ENCODE measurements around the gene ATOSB.

The ATOSB gene

GRCh38 chr9:35079041-35079425, 36.6 kb downstream of the ATOSB start:
- TF ChIP-seq PPARA (CRISPR knock-in tag; IDR thresholded peaks at IDR 0.05; ENCODE audit: borderline replicate concordance) (no peak), TOX (CRISPR knock-in tag; IDR thresholded peaks at IDR 0.05; ENCODE audit: borderline replicate concordance) (no peak), BACH2 (CRISPR knock-in tag; IDR thresholded peaks at IDR 0.05; ENCODE audit: borderline replicate concordance) (no peak), OSR1 (CRISPR knock-in tag; IDR thresholded peaks at IDR 0.05) (no peak), POU6F1 (CRISPR knock-in tag; IDR thresholded peaks at IDR 0.05; ENCODE audit: borderline replicate concordance, low read depth) (no peak), ZNF565 (CRISPR knock-in tag; conservative IDR thresholded peaks at IDR 0.05; ENCODE audit: low read depth) (no peak), RARB (CRISPR knock-in tag; IDR thresholded peaks at IDR 0.05) (no peak), ZFP30 (CRISPR knock-in tag; IDR thresholded peaks at IDR 0.05) (no peak), ZNF8 (CRISPR knock-in tag; IDR thresholded peaks at IDR 0.05) (no peak)
- TF ChIP-seq, protein P1, sequence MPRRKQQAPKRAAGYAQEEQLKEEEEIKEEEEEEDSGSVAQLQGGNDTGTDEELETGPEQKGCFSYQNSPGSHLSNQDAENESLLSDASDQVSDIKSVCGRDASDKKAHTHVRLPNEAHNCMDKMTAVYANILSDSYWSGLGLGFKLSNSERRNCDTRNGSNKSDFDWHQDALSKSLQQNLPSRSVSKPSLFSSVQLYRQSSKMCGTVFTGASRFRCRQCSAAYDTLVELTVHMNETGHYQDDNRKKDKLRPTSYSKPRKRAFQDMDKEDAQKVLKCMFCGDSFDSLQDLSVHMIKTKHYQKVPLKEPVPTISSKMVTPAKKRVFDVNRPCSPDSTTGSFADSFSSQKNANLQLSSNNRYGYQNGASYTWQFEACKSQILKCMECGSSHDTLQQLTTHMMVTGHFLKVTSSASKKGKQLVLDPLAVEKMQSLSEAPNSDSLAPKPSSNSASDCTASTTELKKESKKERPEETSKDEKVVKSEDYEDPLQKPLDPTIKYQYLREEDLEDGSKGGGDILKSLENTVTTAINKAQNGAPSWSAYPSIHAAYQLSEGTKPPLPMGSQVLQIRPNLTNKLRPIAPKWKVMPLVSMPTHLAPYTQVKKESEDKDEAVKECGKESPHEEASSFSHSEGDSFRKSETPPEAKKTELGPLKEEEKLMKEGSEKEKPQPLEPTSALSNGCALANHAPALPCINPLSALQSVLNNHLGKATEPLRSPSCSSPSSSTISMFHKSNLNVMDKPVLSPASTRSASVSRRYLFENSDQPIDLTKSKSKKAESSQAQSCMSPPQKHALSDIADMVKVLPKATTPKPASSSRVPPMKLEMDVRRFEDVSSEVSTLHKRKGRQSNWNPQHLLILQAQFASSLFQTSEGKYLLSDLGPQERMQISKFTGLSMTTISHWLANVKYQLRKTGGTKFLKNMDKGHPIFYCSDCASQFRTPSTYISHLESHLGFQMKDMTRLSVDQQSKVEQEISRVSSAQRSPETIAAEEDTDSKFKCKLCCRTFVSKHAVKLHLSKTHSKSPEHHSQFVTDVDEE (CRISPR knock-in tag; IDR thresholded peaks at IDR 0.05): no peak
- peak; percentile 20 for ATAC-seq

DNA sequence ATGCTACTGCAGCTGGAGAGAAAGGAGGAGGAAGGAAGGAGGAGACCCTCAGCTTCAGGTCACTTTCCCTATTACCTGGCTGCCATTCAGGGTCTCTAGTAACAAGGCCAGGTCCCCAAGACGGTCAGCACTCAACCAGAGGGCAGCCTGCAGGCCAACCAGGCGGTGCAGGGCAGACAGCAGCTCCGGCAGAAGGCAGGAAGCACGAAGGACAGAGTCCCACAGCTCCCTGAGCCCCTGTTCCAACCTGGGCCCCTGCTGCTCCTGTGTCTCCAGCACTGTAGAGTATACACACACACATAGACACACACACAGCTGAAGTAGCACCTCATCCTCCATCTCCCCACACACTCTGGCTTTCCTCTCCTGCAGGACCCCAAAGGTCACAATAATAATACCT, 37.6 kb downstream of the ATOSB start:
- TF ChIP-seq ARNTL (CRISPR knock-in tag; IDR thresholded peaks at IDR 0.05; ENCODE audit: borderline replicate concordance, low read depth): no peak
- no peak for TF ChIP-seq ZNF8 (CRISPR knock-in tag; IDR thresholded peaks at IDR 0.05)
- no peak for TF ChIP-seq RARB (CRISPR knock-in tag; IDR thresholded peaks at IDR 0.05)
- no peak for TF ChIP-seq CSDC2 (CRISPR knock-in tag; IDR thresholded peaks at IDR 0.05)
- TF ChIP-seq PPARA (CRISPR knock-in tag; IDR thresholded peaks at IDR 0.05; ENCODE audit: borderline replicate concordance): no peak
- TF ChIP-seq ISL1 (CRISPR knock-in tag; IDR thresholded peaks at IDR 0.05): no peak
- TF ChIP-seq BACH2 (CRISPR knock-in tag; IDR thresholded peaks at IDR 0.05; ENCODE audit: borderline replicate concordance): no peak
- TF ChIP-seq, protein P2, sequence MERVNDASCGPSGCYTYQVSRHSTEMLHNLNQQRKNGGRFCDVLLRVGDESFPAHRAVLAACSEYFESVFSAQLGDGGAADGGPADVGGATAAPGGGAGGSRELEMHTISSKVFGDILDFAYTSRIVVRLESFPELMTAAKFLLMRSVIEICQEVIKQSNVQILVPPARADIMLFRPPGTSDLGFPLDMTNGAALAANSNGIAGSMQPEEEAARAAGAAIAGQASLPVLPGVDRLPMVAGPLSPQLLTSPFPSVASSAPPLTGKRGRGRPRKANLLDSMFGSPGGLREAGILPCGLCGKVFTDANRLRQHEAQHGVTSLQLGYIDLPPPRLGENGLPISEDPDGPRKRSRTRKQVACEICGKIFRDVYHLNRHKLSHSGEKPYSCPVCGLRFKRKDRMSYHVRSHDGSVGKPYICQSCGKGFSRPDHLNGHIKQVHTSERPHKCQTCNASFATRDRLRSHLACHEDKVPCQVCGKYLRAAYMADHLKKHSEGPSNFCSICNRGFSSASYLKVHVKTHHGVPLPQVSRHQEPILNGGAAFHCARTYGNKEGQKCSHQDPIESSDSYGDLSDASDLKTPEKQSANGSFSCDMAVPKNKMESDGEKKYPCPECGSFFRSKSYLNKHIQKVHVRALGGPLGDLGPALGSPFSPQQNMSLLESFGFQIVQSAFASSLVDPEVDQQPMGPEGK (CRISPR knock-in tag; IDR thresholded peaks at IDR 0.05; ENCODE audit: borderline replicate concordance): no peak
- TF ChIP-seq CSRNP3 (CRISPR knock-in tag; IDR thresholded peaks at IDR 0.05): no peak
- TF ChIP-seq ZNF70 (CRISPR knock-in tag; IDR thresholded peaks at IDR 0.05): no peak
- TF ChIP-seq ZFP30 (CRISPR knock-in tag; IDR thresholded peaks at IDR 0.05): no peak
- no peak for TF ChIP-seq SNAI2 (CRISPR knock-in tag; IDR thresholded peaks at IDR 0.05)
- no peak for TF ChIP-seq TOX (CRISPR knock-in tag; IDR thresholded peaks at IDR 0.05; ENCODE audit: borderline replicate concordance)
- no peak for TF ChIP-seq ZC3H10 (CRISPR knock-in tag; IDR thresholded peaks at IDR 0.05)

DNA sequence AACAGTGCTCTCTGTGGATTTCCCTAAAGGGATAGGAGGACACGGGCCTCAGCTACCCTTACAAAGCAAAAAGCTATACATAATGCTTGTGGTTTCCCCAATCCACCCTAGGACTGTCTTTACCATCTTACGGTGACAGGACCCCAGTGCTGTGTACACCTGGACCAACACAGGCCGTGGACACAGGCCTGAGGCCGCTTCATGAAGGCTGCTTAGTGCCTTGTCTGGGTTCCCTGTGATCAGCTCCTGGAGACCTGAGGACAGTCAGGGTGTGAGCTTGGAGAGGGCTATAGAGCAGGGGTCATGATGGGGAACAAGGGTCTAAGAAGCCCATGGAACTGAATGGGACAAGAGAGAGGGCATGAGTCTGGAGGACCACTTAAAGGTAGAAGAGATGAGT, 38.8 kb downstream of the ATOSB start:
- TF ChIP-seq TCF4 (CRISPR knock-in tag; IDR thresholded peaks at IDR 0.05; ENCODE audit: borderline replicate concordance) (no peak), RARB (CRISPR knock-in tag; IDR thresholded peaks at IDR 0.05) (no peak), POU6F1 (CRISPR knock-in tag; IDR thresholded peaks at IDR 0.05; ENCODE audit: borderline replicate concordance, low read depth) (no peak), CSRNP3 (CRISPR knock-in tag; IDR thresholded peaks at IDR 0.05) (no peak), ZFP30 (CRISPR knock-in tag; IDR thresholded peaks at IDR 0.05) (no peak), SNAI2 (CRISPR knock-in tag; IDR thresholded peaks at IDR 0.05) (no peak), CREB5 (CRISPR knock-in tag; IDR thresholded peaks at IDR 0.05; ENCODE audit: low read depth) (no peak), ZNF8 (CRISPR knock-in tag; IDR thresholded peaks at IDR 0.05) (no peak), ARNTL (CRISPR knock-in tag; IDR thresholded peaks at IDR 0.05; ENCODE audit: borderline replicate concordance, low read depth) (no peak), ZC3H10 (CRISPR knock-in tag; IDR thresholded peaks at IDR 0.05) (no peak), BACH2 (CRISPR knock-in tag; IDR thresholded peaks at IDR 0.05; ENCODE audit: borderline replicate concordance) (no peak)
- TF ChIP-seq, protein P1 (CRISPR knock-in tag; IDR thresholded peaks at IDR 0.05): no peak
- no peak for ATAC-seq

More for the DNA sequence above, 37.6 kb downstream of the ATOSB start:
- ATAC-seq: no peak

All from SK-N-SH treated with all-trans-retinoic acid at 6 μM for 48 hours (cell line).